Measurements from ENCODE around the gene ZNF512B. TPM values are rescaled to one million over a fixed set of nuclear protein-coding genes. Genes with fewer than 3 reads are reported as not detected.

ZNF512B gene
- total and polyA plus RNA-seq, 4 donors: 8.7 to 18.9 (median 11.8) TPM

- Histone ChIP-seq H3K4me3 (peak within 1 kb of the TSS; percentile 92), H3K9me3 (ENCODE audit: control insufficient read depth in 4 of 4, insufficient read depth in 3 of 4, low read length in 3 of 4) (no peaks in the 10 kb centered on the region), H3K9ac (ENCODE audit: insufficient read depth in 1 of 2, low read length in 2 of 2) (peak within 1 kb of the TSS; percentile 25 to 32), H3K4me1 (ENCODE audit: control insufficient read depth in 5 of 5, insufficient read depth in 5 of 5, low read length in 5 of 5) (peaks cover 0 to 36% (median 24%) of the 10 kb centered on the region in 5 donors), H3K36me3 (ENCODE audit: control insufficient read depth in 4 of 4, insufficient read depth in 4 of 4, low read length in 4 of 4) (peaks cover 0 to 21% (median 8%) of the 10 kb centered on the region in 4 donors), H3K27me3 (ENCODE audit: control insufficient read depth in 3 of 3, insufficient read depth in 3 of 3, low read length in 2 of 3) (no peaks in the 10 kb centered on the region), H3K27ac (ENCODE audit: low read depth in 1 of 2, low read length in 1 of 2) (peak within 1 kb of the TSS; percentile 94 to 95)
- DNase-seq (peak; percentile 89 to 95 (median 89)), ATAC-seq (ENCODE audit: insufficient read depth, low FRiP score) (peak; percentile 92)
- 0 to 1% methylated on average over 85 to 105 of the region's 105 CpGs for WGBS, 2 donors
- no peak for TF ChIP-seq CTCF (IDR thresholded peaks at IDR 0.05; ENCODE audit: control extremely low read depth, extremely low read depth)
Measured at GRCh38 chr20:63955827-63956663, 13.7 kb downstream of the ZNF512B start, which contains the start of gene UCKL1. TSS of gene UCKL1 (minus strand) at chr20:63956416. CDS start at chr20:63956372, 44 bp downstream.

GRCh38 chr20:63955281-63955826 is 14.4 kb downstream of the ZNF512B start:
- WGBS, 2 donors: 1% methylated on average over 24 to 31 of the region's 31 CpGs
- DNase-seq (peak in 2 of 3 donors; percentile 28 to 41), ATAC-seq (ENCODE audit: insufficient read depth, low FRiP score) (peak; percentile 21)
- Histone ChIP-seq H3K9ac (ENCODE audit: insufficient read depth in 1 of 2, low read length in 2 of 2) (peak overlapping the region; percentile 25 to 32), H3K27ac (ENCODE audit: low read depth in 1 of 2, low read length in 1 of 2) (peak overlapping the region; percentile 94 to 95), H3K27me3 (ENCODE audit: control insufficient read depth in 3 of 3, insufficient read depth in 3 of 3, low read length in 2 of 3) (no peaks in the 10 kb centered on the region), H3K36me3 (ENCODE audit: control insufficient read depth in 4 of 4, insufficient read depth in 4 of 4, low read length in 4 of 4) (peaks cover 0 to 21% (median 7%) of the 10 kb centered on the region in 4 donors), H3K4me3 (peak overlapping the region; percentile 92), H3K9me3 (ENCODE audit: control insufficient read depth in 4 of 4, insufficient read depth in 3 of 4, low read length in 3 of 4) (no peaks in the 10 kb centered on the region), H3K4me1 (ENCODE audit: control insufficient read depth in 5 of 5, insufficient read depth in 5 of 5, low read length in 5 of 5) (peaks cover 4 to 39% (median 24%) of the 10 kb centered on the region in 5 donors)
- peak; percentile 11 for TF ChIP-seq CTCF (IDR thresholded peaks at IDR 0.05; ENCODE audit: control extremely low read depth, extremely low read depth)

GRCh38 chr20:63953764-63954429 is 15.8 kb downstream of the ZNF512B start:
- Histone ChIP-seq H3K4me1 (ENCODE audit: control insufficient read depth in 5 of 5, insufficient read depth in 5 of 5, low read length in 5 of 5) (peaks cover 4 to 51% (median 32%) of the 10 kb centered on the region in 5 donors), H3K4me3 (no peak overlapping the region), H3K9ac (ENCODE audit: insufficient read depth in 1 of 2, low read length in 2 of 2) (no peak overlapping the region), H3K9me3 (ENCODE audit: control insufficient read depth in 4 of 4, insufficient read depth in 3 of 4, low read length in 3 of 4) (no peaks in the 10 kb centered on the region), H3K27me3 (ENCODE audit: control insufficient read depth in 3 of 3, insufficient read depth in 3 of 3, low read length in 2 of 3) (no peaks in the 10 kb centered on the region), H3K36me3 (ENCODE audit: control insufficient read depth in 4 of 4, insufficient read depth in 4 of 4, low read length in 4 of 4) (peaks cover 0 to 11% (median under 1%) of the 10 kb centered on the region in 4 donors), H3K27ac (ENCODE audit: low read depth in 1 of 2, low read length in 1 of 2) (peak overlapping the region in 1 of 2 donors; percentile 21)
- no peak for ATAC-seq (ENCODE audit: insufficient read depth, low FRiP score)
- no peak for DNase-seq
- WGBS, 2 donors: 70 to 74% methylated on average over 13 of the region's 13 CpGs
- no peak for TF ChIP-seq CTCF (IDR thresholded peaks at IDR 0.05; ENCODE audit: control extremely low read depth, extremely low read depth)
